ENCODE results near the gene APLP2.
"Not testable (repeated sequence)": the region's sequence is repeated elsewhere in the genome, so short reads cannot be mapped to it uniquely, and the experiment has no call there.

APLP2 gene

GRCh38 chr11:130061017-130061416, 8.7 kb upstream of the APLP2 start:
- no peak for DNase-seq

- no peak for DNase-seq
Observed at GRCh38 chr11:130062026-130062425, 7.7 kb upstream of the APLP2 start.

DNA sequence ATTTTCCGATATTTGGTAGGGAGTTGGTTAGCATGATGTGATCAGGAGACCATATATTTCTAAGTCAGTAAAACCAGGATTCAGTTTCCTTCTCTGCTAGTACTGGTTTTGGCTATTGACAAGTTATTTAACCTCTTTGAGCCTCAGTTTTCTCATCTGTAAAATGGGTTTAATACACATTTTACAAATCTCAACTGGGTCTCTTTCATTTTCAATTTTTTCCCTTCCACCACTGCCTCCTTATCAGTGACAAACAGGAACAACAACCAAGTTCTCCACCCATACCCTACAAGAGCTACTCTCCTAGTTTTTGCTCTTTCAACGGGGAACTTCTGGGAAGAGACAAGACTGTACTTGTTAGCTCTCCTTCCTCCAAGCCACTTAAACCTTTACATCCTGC, 6.2 kb upstream of the APLP2 start:
- DNase-seq, result no peak

GRCh38 chr11:130064596-130064995, 5.1 kb upstream of the APLP2 start:
- DNase-seq, result no peak

- no peak for DNase-seq
Observed at GRCh38 chr11:130066338-130066737, 3.4 kb upstream of the APLP2 start.

- no peak for DNase-seq
Observed at GRCh38 chr11:130068546-130068985, 1.1 kb upstream of the APLP2 start.

- DNase-seq, result peak; percentile 9
Observed at GRCh38 chr11:130068986-130069658, 572 bp upstream of the APLP2 start.

- DNase-seq, result peak; percentile 22
Observed at GRCh38 chr11:130070109-130070845, 583 bp downstream of the APLP2 start.

DNA sequence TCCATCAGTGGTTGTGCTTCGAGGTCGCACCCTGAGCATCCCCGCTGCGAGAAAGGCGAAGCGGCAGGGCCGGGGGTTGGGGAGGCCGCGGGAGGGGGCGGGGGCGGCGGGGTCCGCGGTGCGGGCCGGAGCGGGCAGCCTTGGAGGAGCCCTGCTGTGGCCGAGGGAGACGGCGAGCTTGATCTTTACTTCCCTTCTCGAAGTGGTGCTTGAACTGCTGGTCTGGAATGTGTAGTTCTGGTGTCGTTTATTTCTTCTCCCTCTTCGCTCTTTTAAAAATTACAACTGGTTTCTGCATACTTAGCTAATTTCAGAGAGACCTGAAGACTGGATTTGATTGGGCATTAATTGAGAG, 1.1 kb downstream of the APLP2 start:
- DNase-seq, result no peak

- no peak for DNase-seq
Observed at GRCh38 chr11:130071211-130071712, 1.6 kb downstream of the APLP2 start.

- no peak for DNase-seq
Observed at GRCh38 chr11:130074736-130075135, 5.0 kb downstream of the APLP2 start.

DNA sequence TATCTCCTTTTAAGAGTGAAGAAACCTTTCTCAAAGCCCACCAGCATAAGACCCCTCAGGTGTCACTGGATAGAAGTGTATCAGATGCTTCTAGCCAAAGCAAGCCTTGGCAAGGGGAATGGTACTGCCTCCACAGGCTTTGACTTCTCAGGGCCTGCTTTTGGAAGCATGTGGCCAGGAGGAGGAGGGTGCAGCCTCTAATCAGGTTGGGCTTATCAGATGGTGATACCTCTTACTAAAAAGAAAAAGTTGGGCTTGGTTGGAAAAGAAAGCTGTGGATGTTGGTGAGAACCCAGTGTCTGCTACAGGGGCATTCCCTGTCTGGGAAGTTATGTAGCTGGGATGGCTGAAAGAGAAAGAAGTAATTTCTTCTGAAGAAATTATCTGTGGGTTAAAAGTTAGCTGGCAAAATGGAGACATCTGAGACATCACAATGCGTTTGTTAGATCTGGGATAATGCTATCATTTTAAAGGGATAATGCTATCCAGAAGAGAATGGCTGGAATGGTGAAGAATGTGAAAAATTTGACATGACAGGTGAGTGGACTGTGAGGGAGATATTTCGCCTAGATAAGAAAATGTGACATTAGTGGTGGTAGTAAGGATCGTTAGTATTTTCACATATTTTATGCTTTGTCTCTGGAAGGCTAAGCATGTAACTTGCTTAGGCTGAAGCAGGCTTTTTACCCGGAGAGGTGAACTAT, 7.2 kb downstream of the APLP2 start:
- DNase-seq, result no peak

DNA sequence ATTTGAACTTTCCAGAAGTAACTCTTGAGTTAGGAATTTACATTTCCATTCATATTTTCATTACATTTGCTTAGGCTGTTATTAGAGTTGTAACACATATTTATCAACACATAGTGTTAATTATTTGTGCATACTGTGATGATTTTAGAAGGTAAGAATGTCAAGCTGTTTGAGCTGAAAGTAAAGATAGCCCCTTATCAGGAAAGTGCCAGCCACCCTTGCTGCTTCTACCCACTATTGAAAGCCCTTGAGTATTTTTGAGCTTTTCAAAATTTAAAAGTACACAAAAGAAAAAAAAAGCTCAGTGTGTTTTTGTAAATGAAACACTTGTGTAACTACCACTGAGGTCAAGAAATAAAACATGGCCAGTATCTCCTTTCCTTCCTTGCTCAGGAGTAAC, 8.0 kb downstream of the APLP2 start:
- DNase-seq, result no peak

DNA sequence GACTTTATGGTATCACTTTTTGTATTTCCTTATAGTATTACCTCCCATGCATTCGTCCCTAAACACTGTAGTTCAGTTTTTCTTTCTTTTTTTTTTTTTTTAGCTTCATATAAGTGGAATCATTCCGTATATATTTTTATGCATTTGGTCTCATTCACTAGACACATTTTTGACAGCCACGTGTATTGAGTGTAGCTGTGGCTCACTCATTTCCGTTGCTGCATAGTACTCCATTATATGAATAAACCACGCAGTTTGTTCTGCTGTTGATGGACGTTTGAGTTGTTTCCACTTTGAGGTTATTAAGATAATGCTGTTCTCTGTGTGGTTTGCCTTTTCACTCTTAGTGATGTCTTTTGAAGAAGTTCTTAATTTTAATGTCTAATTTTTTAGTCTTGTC, 8.4 kb downstream of the APLP2 start:
- no peak for DNase-seq

GRCh38 chr11:130085671-130086290, 16.1 kb downstream of the APLP2 start:
- DNase-seq, result no peak

- DNase-seq, result no peak
Observed at GRCh38 chr11:130086669-130087068, 17.0 kb downstream of the APLP2 start.

DNA sequence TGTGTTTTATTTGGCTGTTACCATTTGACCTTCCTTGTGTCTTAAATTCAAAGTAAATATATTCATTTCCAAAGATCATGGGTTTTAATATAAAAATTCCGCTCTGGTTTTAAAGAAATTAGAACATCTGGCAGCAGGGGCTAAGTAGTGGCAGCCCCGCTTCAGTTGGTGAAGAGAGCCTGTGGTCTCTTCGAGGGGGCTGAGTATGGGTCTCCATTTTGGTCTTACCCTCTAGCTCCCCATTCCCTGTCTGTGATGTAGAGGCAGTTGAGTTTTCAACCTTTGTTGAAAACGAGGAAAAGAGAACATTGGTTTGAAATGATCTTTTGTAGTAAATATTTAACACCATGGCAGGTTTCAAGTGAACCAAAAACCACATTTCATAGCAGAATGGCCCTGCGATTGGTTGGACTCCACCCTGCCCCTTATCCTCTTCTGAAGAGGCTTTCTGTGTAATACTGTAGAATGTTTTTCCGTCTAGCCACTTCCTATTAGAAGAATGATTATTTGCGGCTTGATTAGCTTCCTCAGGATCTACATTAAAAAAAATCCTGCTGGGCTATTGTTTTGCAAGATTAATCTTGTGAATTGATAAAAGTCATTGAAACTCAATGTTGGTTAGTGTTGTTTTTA, 17.7 kb downstream of the APLP2 start:
- DNase-seq, result no peak

DNA sequence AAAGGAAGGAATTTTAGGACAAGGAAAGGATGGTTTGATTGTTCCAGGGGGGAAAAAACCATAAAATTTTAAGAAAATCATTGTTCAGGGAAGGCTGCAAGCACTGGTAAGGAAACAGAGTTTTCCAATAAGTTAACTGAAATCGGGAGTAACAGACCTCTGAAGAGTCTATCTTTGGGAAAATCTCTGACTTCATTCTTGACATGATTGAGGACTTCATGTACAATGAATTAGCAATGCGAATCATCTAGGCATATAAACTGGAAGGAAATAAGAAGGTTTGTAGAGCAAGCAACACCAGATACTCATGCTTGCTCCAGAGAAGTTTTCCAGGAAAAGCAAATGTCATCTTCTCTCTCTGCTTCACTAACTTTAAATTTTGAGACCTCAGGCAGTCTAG, 18.5 kb downstream of the APLP2 start:
- DNase-seq, result no peak

GRCh38 chr11:130088919-130089673, 19.4 kb downstream of the APLP2 start:
- DNase-seq, result no peak

- no peak for DNase-seq
Observed at GRCh38 chr11:130089674-130090073, 20.0 kb downstream of the APLP2 start.

DNA sequence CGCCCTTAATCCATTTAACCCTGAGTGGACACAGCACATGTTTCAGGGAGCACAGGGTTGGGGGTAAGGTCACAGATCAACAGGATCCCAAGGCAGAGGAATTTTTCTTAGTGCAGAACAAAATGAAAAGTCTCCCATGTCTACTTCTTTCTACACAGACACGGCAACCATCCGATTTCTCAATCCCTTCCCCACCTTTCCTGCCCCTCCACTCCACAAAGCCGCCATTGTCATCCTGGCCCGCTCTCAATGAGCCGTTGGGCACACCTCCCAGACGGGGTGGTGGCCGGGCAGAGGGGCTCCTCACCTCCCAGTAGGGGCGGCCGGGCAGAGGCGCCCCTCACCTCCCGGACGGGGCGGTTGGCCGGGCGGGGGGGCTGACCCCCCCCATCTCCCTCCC, 20.8 kb downstream of the APLP2 start:
- DNase-seq, result not testable (repeated sequence)

DNA sequence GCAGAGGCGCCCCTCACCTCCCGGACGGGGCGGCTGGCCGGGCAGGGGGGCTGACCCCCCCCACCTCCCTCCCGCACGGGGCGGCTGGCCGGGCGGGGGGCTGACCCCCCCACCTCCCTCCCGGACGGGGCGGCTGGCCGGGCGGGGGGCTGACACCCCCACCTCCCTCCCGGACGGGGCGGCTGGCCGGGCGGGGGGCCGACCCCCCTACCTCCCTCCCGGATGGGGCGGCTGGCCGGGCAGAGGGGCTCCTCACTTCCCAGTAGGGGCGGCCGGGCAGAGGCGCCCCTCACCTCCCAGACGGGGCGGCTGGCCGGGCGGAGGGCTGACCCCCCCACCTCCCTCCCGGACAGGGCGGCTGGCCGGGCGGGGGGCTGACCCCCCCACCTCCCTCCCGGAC, 21.5 kb downstream of the APLP2 start:
- not testable (repeated sequence) for DNase-seq
